HEK293T (cell line): ENCODE measurements around the gene FN1.

ENCODE experiments used
- ARNT ChIP-seq: fragments of 450-650 bp; IDR thresholded peaks from 2 replicates; pipeline ENCODE4 v1.6.1; 2017; ENCODE audit warnings: mild to moderate bottlenecking
- BHLHE40 ChIP-seq: fragments of 450-650 bp; IDR thresholded peaks from 2 replicates; pipeline ENCODE4 v1.6.1; 2016; ENCODE audit warnings: mild to moderate bottlenecking, moderate library complexity, borderline replicate concordance
- CTBP1 ChIP-seq: fragments of 450-650 bp; IDR thresholded peaks from 2 replicates; pipeline ENCODE4 v1.6.1; 2016; ENCODE audit warnings: borderline replicate concordance
- ELF4 ChIP-seq: fragments of 450-650 bp; IDR thresholded peaks from 2 replicates; pipeline ENCODE4 v1.6.1; 2017; ENCODE audit warnings: antibody characterized with exemption
- FOXM1 ChIP-seq: fragments of 450-650 bp; IDR thresholded peaks from 2 replicates; pipeline ENCODE4 v1.6.1; 2017; ENCODE audit warnings: mild to moderate bottlenecking, borderline replicate concordance
- HDGF ChIP-seq: fragments of 450-650 bp; IDR thresholded peaks from 2 replicates; pipeline ENCODE4 v1.6.1; 2017; ENCODE audit warnings: antibody characterized with exemption, borderline replicate concordance
- L3MBTL2 ChIP-seq: fragments of 450-650 bp; conservative IDR thresholded peaks from 2 replicates; pipeline ENCODE4 v1.6.1; 2016; ENCODE audit warnings: mild to moderate bottlenecking
- SP1 ChIP-seq: fragments of 450-650 bp; IDR thresholded peaks from 2 replicates; pipeline ENCODE4 v1.6.1; 2017
- TARDBP ChIP-seq: fragments of 450-650 bp; IDR thresholded peaks from 2 replicates; pipeline ENCODE4 v1.6.1; 2016
- ZNF384 ChIP-seq: fragments of 450-650 bp; IDR thresholded peaks from 2 replicates; pipeline ENCODE4 v1.6.1; 2016

DNA sequence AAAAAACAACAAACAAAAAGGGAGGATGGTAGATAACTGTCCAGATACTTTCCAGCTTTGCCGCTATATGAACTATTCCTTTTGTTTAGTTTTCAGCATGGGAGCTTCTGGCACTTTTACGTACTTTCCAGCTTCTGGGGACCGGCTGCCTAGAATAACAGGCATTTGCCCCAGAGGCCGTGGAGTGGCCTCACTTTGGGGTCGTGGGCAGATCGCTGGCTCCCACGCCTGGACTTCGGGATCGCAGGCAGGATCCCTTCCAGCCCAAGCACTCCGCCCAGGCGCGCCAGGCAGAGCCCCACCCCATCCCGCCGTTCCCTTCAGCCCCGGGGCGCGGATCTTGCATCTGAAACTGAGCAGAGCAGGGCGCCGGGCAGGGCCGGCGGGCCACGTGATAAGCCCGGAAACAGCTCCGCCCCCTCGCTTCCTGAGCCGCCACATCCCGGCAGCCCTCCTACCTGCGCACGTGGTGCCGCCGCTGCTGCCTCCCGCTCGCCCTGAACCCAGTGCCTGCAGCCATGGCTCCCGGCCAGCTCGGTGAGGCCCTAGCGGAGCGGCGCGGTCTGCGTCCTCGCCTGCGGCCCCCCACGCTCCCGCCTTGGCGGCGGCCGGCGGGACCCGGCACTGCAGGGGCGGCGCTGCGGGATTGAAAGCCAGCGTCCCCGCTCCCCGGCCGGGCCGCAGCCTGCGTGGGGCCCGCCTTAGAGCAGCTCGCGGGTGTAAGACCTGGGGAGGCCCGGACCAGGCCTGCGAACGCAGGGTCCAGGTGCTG lies 124.1 kb downstream of the FN1 start, which contains the start of gene ATIC:
- TF ChIP-seq HDGF, result no peak
- TF ChIP-seq ELF4, result no peak
- TF ChIP-seq L3MBTL2, result peak; percentile 73
- peak; percentile 88 for TF ChIP-seq ZNF384
- TF ChIP-seq TARDBP, result no peak
- TF ChIP-seq FOXM1, result no peak
- no peak for TF ChIP-seq SP1
- TF ChIP-seq CTBP1, result no peak
- TF ChIP-seq BHLHE40, result no peak
- TF ChIP-seq ARNT, result no peak
